Mesenchymal stem cell (in vitro differentiated cells and primary cell): ENCODE measurements around the gene SMC4.

Source experiments
- DNase-seq: peaks from one replicate; pipeline ENCODE4 v3.0.0-alpha.2; 2013
- H2AFZ ChIP-seq: one replicate; pipeline ENCODE4 v1.6.1; 2013; ENCODE audit warnings: low read depth, mild to moderate bottlenecking, control low read depth, inconsistent platforms, low read length, moderate library complexity
- H2AK5ac ChIP-seq: 2 replicates; pipeline ENCODE4 v1.6.1; 2013; ENCODE audit warnings: low read length, moderate library complexity, mild to moderate bottlenecking, inconsistent platforms; ENCODE audit not compliant: severe bottlenecking
- H2BK120ac ChIP-seq: one replicate; pipeline ENCODE4 v1.6.1; 2013; ENCODE audit warnings: low read depth, mild to moderate bottlenecking, inconsistent platforms, low read length, moderate library complexity
- H2BK12ac ChIP-seq, 2 experiments: one replicate each; pipeline ENCODE4 v1.6.1; 2013; ENCODE audit warnings: inconsistent platforms in 2 of 2, low read length in 2 of 2, mild to moderate bottlenecking in 2 of 2, moderate library complexity in 2 of 2, control low read depth in 1 of 2
- H2BK15ac ChIP-seq: one replicate; pipeline ENCODE4 v1.6.1; 2013; ENCODE audit warnings: mild to moderate bottlenecking, low read depth, inconsistent platforms; ENCODE audit not compliant: poor library complexity, severe bottlenecking
- H2BK5ac ChIP-seq: 2 replicates; pipeline ENCODE4 v1.6.1; 2013; ENCODE audit warnings: low read depth, mild to moderate bottlenecking, low read length, control low read depth, inconsistent platforms; ENCODE audit not compliant: poor library complexity, severe bottlenecking
- H3K14ac ChIP-seq, 2 experiments: one replicate each; pipeline ENCODE4 v1.6.1; 2013; ENCODE audit warnings: inconsistent platforms in 2 of 2, low read length in 2 of 2, control low read depth in 1 of 2, mild to moderate bottlenecking in 1 of 2, moderate library complexity in 1 of 2
- H3K18ac ChIP-seq, 2 experiments: one replicate each; pipeline ENCODE4 v1.6.1; 2013; ENCODE audit warnings: inconsistent platforms in 2 of 2, low read length in 2 of 2, control low read depth in 1 of 2, low read depth in 1 of 2, mild to moderate bottlenecking in 1 of 2
- H3K23ac ChIP-seq, 2 experiments: one replicate each; pipeline ENCODE4 v1.6.1; 2013; ENCODE audit warnings: inconsistent platforms in 2 of 2, low read length in 2 of 2, mild to moderate bottlenecking in 2 of 2, moderate library complexity in 2 of 2, control low read depth in 1 of 2
- H3K27ac ChIP-seq: 2 replicates; pipeline ENCODE4 v1.5.1; 2013; ENCODE audit warnings: mild to moderate bottlenecking, moderate library complexity, low read length, control low read depth, inconsistent platforms; ENCODE audit not compliant: poor library complexity, severe bottlenecking
- H3K27me3 ChIP-seq, 2 experiments: 2 replicates each; pipeline versions ENCODE4 v1.6.1 to v1.7.0; 2013; ENCODE audit warnings: low read length in 2 of 2, mild to moderate bottlenecking in 2 of 2, moderate library complexity in 2 of 2, control low read depth in 1 of 2, inconsistent platforms in 1 of 2; ENCODE audit not compliant: control insufficient read depth in 1 of 2, insufficient read depth in 1 of 2
- H3K36me3 ChIP-seq, 2 experiments: 2 replicates each; pipeline versions ENCODE4 v1.6.1 to v1.7.0; 2013; ENCODE audit warnings: low read length in 2 of 2, control low read depth in 1 of 2, inconsistent platforms in 1 of 2, low read depth in 1 of 2, mild to moderate bottlenecking in 1 of 2; ENCODE audit not compliant: insufficient read depth in 2 of 2, control insufficient read depth in 1 of 2
- H3K4ac ChIP-seq, 2 experiments: one replicate each; pipeline ENCODE4 v1.6.1; 2013; ENCODE audit warnings: inconsistent platforms in 2 of 2, low read length in 2 of 2, mild to moderate bottlenecking in 2 of 2, moderate library complexity in 2 of 2, control low read depth in 1 of 2, low read depth in 1 of 2
- H3K4me1 ChIP-seq: 2 replicates; pipeline ENCODE4 v1.6.1; 2013; ENCODE audit warnings: low read depth, low read length, control low read depth; ENCODE audit not compliant: control insufficient read depth, insufficient read depth
- H3K4me2 ChIP-seq: 2 replicates; pipeline ENCODE4 v1.6.1; 2013; ENCODE audit warnings: low read length, mild to moderate bottlenecking, inconsistent platforms; ENCODE audit not compliant: poor library complexity, severe bottlenecking
- H3K4me3 ChIP-seq, 2 experiments: 2 replicates each; pipeline versions ENCODE4 v1.5.1 to v1.7.0; 2013; ENCODE audit warnings: low read length in 2 of 2, mild to moderate bottlenecking in 2 of 2, control low read depth in 1 of 2, low read depth in 1 of 2; ENCODE audit not compliant: insufficient read depth in 1 of 2
- H3K79me1 ChIP-seq: replicated peaks from 2 replicates; pipeline ENCODE4 v1.6.1; 2013; ENCODE audit warnings: mild to moderate bottlenecking, control low read depth, low read length, inconsistent platforms; ENCODE audit not compliant: poor library complexity, severe bottlenecking
- H3K9ac ChIP-seq: 2 replicates; pipeline ENCODE4 v1.7.0; 2013; ENCODE audit warnings: mild to moderate bottlenecking, low read length, moderate library complexity
- H3K9me3 ChIP-seq: 2 replicates; pipeline ENCODE4 v1.7.0; 2013; ENCODE audit warnings: mild to moderate bottlenecking, low read length; ENCODE audit not compliant: control insufficient read depth
- H4K8ac ChIP-seq: one replicate; pipeline ENCODE4 v1.6.1; 2013; ENCODE audit warnings: inconsistent platforms, mild to moderate bottlenecking, low read length, moderate library complexity
- H4K91ac ChIP-seq: one replicate; pipeline ENCODE4 v1.6.1; 2013; ENCODE audit warnings: mild to moderate bottlenecking, low read length, inconsistent platforms
- WGBS: methylation state at CpG from one replicate; pipeline ENCODE4 v1.1.7; 2013; ENCODE audit warnings: mixed read lengths; 5-methylcytosine and 5-hydroxymethylcytosine counted together

The SMC4 gene

GRCh38 chr3:160368804-160369203 is 30.6 kb upstream of the SMC4 start:
- no CpG with 5 or more reads among the region's 2 CpGs for WGBS
- Histone ChIP-seq H3K4ac (no peak overlapping the region), H3K14ac (no peak overlapping the region), H2BK5ac (no peak overlapping the region), H3K9me3 (no peaks in the 10 kb centered on the region), H2BK15ac (no peak overlapping the region), H2AFZ (no peak overlapping the region), H3K18ac (no peak overlapping the region), H3K79me1 (peaks cover 2% of the 10 kb centered on the region), H2AK5ac (no peak overlapping the region), H3K4me1 (no peaks in the 10 kb centered on the region), H2BK12ac (no peak overlapping the region), H3K36me3 (peaks cover 2 to 72% of the 10 kb centered on the region in 2 experiments), H3K4me2 (no peak overlapping the region), H3K9ac (no peak overlapping the region), H3K4me3 (no peak overlapping the region), H3K27ac (no peak overlapping the region), H4K91ac (no peak overlapping the region), H2BK120ac (no peak overlapping the region), H4K8ac (no peak overlapping the region), H3K27me3 (no peaks in the 10 kb centered on the region), H3K23ac (no peak overlapping the region)
- no peak for DNase-seq

GRCh38 chr3:160369784-160370183 is 29.7 kb upstream of the SMC4 start:
- H3K9ac ChIP-seq, result no peak overlapping the region
- no peak overlapping the region for H2BK15ac ChIP-seq
- H3K4ac ChIP-seq, result no peak overlapping the region
- no peaks in the 10 kb centered on the region for H3K27me3 ChIP-seq
- H3K23ac ChIP-seq, result no peak overlapping the region
- no peak overlapping the region for H2AK5ac ChIP-seq
- H2AFZ ChIP-seq, result no peak overlapping the region
- no peaks in the 10 kb centered on the region for H3K9me3 ChIP-seq
- no peak for DNase-seq
- peaks cover 6 to 76% of the 10 kb centered on the region in 2 experiments for H3K36me3 ChIP-seq
- H3K14ac ChIP-seq, result no peak overlapping the region
- whole genome bisulfite sequencing, result no CpG with 5 or more reads among the region's 1 CpG
- no peak overlapping the region for H2BK5ac ChIP-seq
- H3K4me1 ChIP-seq, result peaks cover 3% of the 10 kb centered on the region
- no peak overlapping the region for H4K8ac ChIP-seq
- no peak overlapping the region for H3K4me3 ChIP-seq
- no peak overlapping the region for H2BK120ac ChIP-seq
- no peak overlapping the region for H3K4me2 ChIP-seq
- no peak overlapping the region for H2BK12ac ChIP-seq
- H4K91ac ChIP-seq, result no peak overlapping the region
- H3K27ac ChIP-seq, result no peak overlapping the region
- H3K18ac ChIP-seq, result no peak overlapping the region
- peaks cover 2% of the 10 kb centered on the region for H3K79me1 ChIP-seq

DNA sequence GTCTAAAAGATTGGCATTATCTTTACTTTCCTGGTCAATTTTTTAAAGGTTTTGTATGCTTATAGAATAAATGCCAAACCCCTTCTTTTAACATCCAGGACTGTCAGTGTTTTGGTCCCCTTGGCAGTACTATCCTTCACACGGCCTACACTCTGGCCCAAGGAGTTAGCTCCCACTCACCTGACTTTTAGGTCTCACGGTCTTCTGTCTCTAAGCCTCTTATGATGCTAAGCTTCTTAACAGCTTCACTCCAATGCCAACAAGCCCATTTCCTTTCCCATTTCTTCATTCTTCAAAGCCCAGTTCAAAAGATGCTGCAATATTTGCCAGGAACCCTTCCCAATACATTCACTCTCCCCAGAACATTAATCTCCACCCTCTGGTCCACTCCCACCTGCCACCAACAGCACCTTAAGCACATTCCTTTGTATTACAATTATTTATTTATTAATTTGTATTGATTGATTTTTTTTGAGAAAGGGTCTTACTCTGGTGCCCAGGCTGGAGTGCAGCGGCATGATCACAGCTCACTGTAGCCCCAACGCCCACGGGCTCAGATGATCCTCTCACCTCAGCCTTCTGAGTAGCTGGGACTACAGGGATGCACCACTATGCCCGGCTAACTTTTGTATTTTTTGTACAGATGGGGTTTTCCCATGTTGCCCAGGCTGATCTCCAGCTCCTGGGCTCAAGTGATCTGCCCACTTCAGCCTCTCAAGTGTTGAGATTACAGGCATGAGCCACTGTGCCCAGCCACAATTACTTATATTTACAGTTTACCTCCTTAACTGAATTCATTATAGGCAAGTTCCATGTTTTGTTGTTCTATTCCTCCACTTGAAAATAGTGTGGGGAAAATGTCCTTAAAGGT is 28.2 kb upstream of the SMC4 start:
- no peak overlapping the region for H3K27ac ChIP-seq
- no peak overlapping the region for H3K4me3 ChIP-seq
- H3K4me1 ChIP-seq, result peaks cover 3% of the 10 kb centered on the region
- no peak overlapping the region for H3K23ac ChIP-seq
- no peak overlapping the region for H2AK5ac ChIP-seq
- H3K14ac ChIP-seq, result no peak overlapping the region
- no peak overlapping the region for H2BK120ac ChIP-seq
- H3K4me2 ChIP-seq, result no peak overlapping the region
- peak; percentile 13 for DNase-seq
- WGBS, result 97% methylated on average over 6 of the region's 6 CpGs
- H4K91ac ChIP-seq, result no peak overlapping the region
- no peak overlapping the region for H2BK12ac ChIP-seq
- no peak overlapping the region for H2BK5ac ChIP-seq
- H3K18ac ChIP-seq, result no peak overlapping the region
- no peaks in the 10 kb centered on the region for H3K9me3 ChIP-seq
- H2BK15ac ChIP-seq, result no peak overlapping the region
- H2AFZ ChIP-seq, result no peak overlapping the region
- H3K36me3 ChIP-seq, result peaks cover 6 to 76% of the 10 kb centered on the region in 2 experiments
- H3K9ac ChIP-seq, result no peak overlapping the region
- peaks cover 2% of the 10 kb centered on the region for H3K79me1 ChIP-seq
- H3K4ac ChIP-seq, result no peak overlapping the region
- H3K27me3 ChIP-seq, result no peaks in the 10 kb centered on the region
- no peak overlapping the region for H4K8ac ChIP-seq

- H3K14ac ChIP-seq, result no peak overlapping the region
- H2BK12ac ChIP-seq, result no peak overlapping the region
- no peak overlapping the region for H4K91ac ChIP-seq
- H3K9ac ChIP-seq, result no peak overlapping the region
- no peaks in the 10 kb centered on the region for H3K9me3 ChIP-seq
- H3K4me3 ChIP-seq, result peak overlapping the region in 1 of 2 experiments; percentile 15
- peak; percentile 73 for DNase-seq
- no peak overlapping the region for H2BK120ac ChIP-seq
- H3K36me3 ChIP-seq, result peaks cover 6 to 67% of the 10 kb centered on the region in 2 experiments
- H3K79me1 ChIP-seq, result peaks cover 4% of the 10 kb centered on the region
- peaks cover 3% of the 10 kb centered on the region for H3K4me1 ChIP-seq
- no peak overlapping the region for H2BK15ac ChIP-seq
- H3K27ac ChIP-seq, result no peak overlapping the region
- H3K4ac ChIP-seq, result no peak overlapping the region
- no peak overlapping the region for H3K23ac ChIP-seq
- H4K8ac ChIP-seq, result no peak overlapping the region
- H2AK5ac ChIP-seq, result no peak overlapping the region
- no peak overlapping the region for H2BK5ac ChIP-seq
- H3K18ac ChIP-seq, result no peak overlapping the region
- no peaks in the 10 kb centered on the region for H3K27me3 ChIP-seq
- no peak overlapping the region for H2AFZ ChIP-seq
- no peak overlapping the region for H3K4me2 ChIP-seq
Observed at GRCh38 chr3:160372780-160373179, 26.7 kb upstream of the SMC4 start.
